Adrenal gland (tissue), 12 donors: ENCODE measurements around the gene MCM5. TPM values are rescaled to one million over a fixed set of nuclear protein-coding genes. Genes with fewer than 3 reads are reported as not detected.

Source experiments
- DNase-seq, 7 donors: peaks; one replicate each; pipeline ENCODE4 v3.0.0-alpha.2; 2019 to 2020
- H3K27ac ChIP-seq, 5 donors: fragments of 200-600 bp; sonication (generic) in 4 of 5; 1 replicate in 3 of 5; 2 replicates in 2 of 5; pipeline versions ENCODE4 v1.5.1 to v1.8.0; 2016 to 2020; ENCODE audit warnings: mild to moderate bottlenecking in 1 of 5
- H3K27me3 ChIP-seq: fragments of 200-600 bp; 2 replicates; pipeline ENCODE4 v1.8.0; 2021
- H3K36me3 ChIP-seq, 2 donors: fragments of 200-600 bp; replicated peaks in 1 of 2; 1 replicate in 1 of 2; 2 replicates in 1 of 2; pipeline versions ENCODE4 v1.5.1 to v1.8.0; 2018 to 2022
- H3K4me1 ChIP-seq, 2 donors: fragments of 200-600 bp; replicated peaks in 1 of 2; 1 replicate in 1 of 2; 2 replicates in 1 of 2; pipeline versions ENCODE4 v1.5.1 to v1.8.0; 2018 to 2021
- H3K4me3 ChIP-seq, 4 donors: fragments of 200-600 bp; sonication (generic) in 3 of 4; one replicate each; pipeline ENCODE4 v1.5.1; 2016 to 2018
- H3K9me3 ChIP-seq, 3 donors: fragments of 200-600 bp; sonication (generic) in 1 of 3; replicated peaks in 1 of 3; 1 replicate in 2 of 3; 2 replicates in 1 of 3; pipeline versions ENCODE4 v1.5.1 to v1.8.0; 2016 to 2021
- POLR2A ChIP-seq, 2 donors: fragments of 450-650 bp; IDR thresholded peaks; one replicate each; pipeline ENCODE4 v1.6.1; 2017; ENCODE audit warnings: antibody characterized with exemption in 2 of 2, mild to moderate bottlenecking in 2 of 2, moderate library complexity in 1 of 2
- WGBS, 4 donors: extraction: QIAGEN DNeasy Blood & Tissue Kit in 2 of 4; methylation state at CpG; one replicate each; pipeline versions ENCODE4 v1.1.5 to v1.1.7; 2013 to 2017; 5-methylcytosine and 5-hydroxymethylcytosine counted together
- intact Hi-C, 2 donors: fragments of 100-400 bp; cut with DNase I; formaldehyde crosslinking; loops; one replicate each; pipeline versions ENCODE4 v1.14.1 to v1.15.0; 2022 to 2023
- polyA plus RNA-seq, 3 donors: library from polyadenylated mRNA; stranded (reverse); fragments of 200-250 nt in 2 of 3; fragments of 350-450 nt in 1 of 3; fragmentation: Illumina TruSeq in 1 of 3; extraction: RNeasy Lipid Tissue Mini Kit (QIAGEN cat#74804) in 1 of 3; gene quantifications; one replicate each; pipeline ENCODE4 v1.2.3, GENCODE V29; 2013 to 2014
- total RNA-seq, 9 donors: library from RNA; depleted of rRNA in 4 of 9; stranded (reverse); fragments of >200 nt in 4 of 9; fragments of 120-200 nt in 1 of 9; fragmentation: NEBNext Ultra II Directional in 1 of 9; extraction: Animal tissue kit (Norgen Biotek cat#: 25700) in 1 of 9; gene quantifications; one replicate each; pipeline versions ENCODE4 v1.1.0 to v1.2.4, GENCODE V29; 2013 to 2023
- TF ChIP-seq, protein P1 (sequence below), 6 experiments: fragments of 450-650 bp in 4 of 6; fragments of 200-600 bp in 2 of 6; sonication (generic) in 1 of 6; IDR thresholded peaks; 1 replicate in 5 of 6; 2 replicates in 1 of 6; pipeline versions ENCODE4 v1.5.1 to v1.8.0; 2016 to 2021; ENCODE audit warnings: antibody characterized with exemption in 6 of 6, mild to moderate bottlenecking in 2 of 6, moderate library complexity in 1 of 6
- donor health status: healthy with polysubstance abuse.
- donor health status: Bipolar disorder and iron deficiency.
- donor health status: DM: yes; HTN: yes; CAD: no.
- donor health status: DM: no; HTN: no; CAD: no.
- donor health status: DM: no; HTN: no; CAD: no.
- donor health status: DM: yes; HTN: yes; CAD: no.

MCM5 gene
- total and polyA plus RNA-seq, 12 donors, result 3.9 to 20.7 (median 14.6) TPM

DNA sequence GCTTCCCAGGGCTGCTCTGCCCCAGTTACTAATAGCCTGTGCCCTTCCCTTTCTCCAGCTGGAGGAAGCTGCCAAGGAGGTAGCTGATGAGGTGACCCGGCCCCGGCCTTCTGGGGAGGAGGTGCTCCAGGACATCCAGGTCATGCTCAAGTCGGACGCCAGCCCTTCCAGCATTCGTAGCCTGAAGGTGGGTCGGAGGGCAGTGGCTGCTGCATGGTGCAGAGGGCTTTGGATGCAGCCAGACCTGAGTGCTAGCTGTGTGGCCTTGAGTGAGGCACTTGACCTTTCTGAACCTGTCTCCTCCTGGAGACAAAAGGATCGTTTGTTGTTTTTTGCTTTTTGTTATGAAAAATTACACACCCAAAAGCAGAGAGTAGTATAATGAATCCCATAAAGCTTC is 3.4 kb downstream of the MCM5 start:
- 25 to 66% (median 60%) methylated on average over 2 to 7 of the region's 7 CpGs for WGBS, 4 donors
- no peak for DNase-seq
- H3K4me1 ChIP-seq, result peaks cover 3 to 7% of the 10 kb centered on the region in 2 donors
- no peaks in the 10 kb centered on the region for H3K27me3 ChIP-seq
- H3K36me3 ChIP-seq, result peaks cover 0 to 12% of the 10 kb centered on the region in 2 donors
- no peak overlapping the region for H3K4me3 ChIP-seq
- intact Hi-C loops, result no loop called here
- H3K9me3 ChIP-seq, result no peaks in the 10 kb centered on the region
- no peak for TF ChIP-seq POLR2A (IDR thresholded peaks at IDR 0.05)
- TF ChIP-seq, protein P1, sequence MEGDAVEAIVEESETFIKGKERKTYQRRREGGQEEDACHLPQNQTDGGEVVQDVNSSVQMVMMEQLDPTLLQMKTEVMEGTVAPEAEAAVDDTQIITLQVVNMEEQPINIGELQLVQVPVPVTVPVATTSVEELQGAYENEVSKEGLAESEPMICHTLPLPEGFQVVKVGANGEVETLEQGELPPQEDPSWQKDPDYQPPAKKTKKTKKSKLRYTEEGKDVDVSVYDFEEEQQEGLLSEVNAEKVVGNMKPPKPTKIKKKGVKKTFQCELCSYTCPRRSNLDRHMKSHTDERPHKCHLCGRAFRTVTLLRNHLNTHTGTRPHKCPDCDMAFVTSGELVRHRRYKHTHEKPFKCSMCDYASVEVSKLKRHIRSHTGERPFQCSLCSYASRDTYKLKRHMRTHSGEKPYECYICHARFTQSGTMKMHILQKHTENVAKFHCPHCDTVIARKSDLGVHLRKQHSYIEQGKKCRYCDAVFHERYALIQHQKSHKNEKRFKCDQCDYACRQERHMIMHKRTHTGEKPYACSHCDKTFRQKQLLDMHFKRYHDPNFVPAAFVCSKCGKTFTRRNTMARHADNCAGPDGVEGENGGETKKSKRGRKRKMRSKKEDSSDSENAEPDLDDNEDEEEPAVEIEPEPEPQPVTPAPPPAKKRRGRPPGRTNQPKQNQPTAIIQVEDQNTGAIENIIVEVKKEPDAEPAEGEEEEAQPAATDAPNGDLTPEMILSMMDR (IDR thresholded peaks at IDR 0.05), result no peak
- H3K27ac ChIP-seq, result no peak overlapping the region

DNA sequence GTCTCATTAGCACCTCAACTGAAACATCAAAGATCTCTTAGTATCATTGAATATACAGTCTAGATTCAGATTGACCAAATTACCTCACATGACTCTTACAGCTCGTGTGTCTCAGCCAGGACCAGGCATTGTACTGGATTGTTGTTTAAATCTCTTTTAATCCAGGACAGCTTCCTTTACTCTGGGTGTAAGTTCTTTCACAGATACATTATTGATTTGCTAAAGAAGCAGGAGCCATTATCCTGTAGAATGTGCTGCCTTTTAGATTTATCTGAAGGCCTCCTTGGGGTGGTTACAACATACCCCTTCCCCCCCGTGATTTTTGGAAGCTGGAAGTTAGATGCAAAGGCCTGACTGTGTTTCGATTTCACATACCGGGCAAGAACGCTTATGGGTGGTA is 4.2 kb downstream of the MCM5 start:
- H3K36me3 ChIP-seq, result peaks cover 0 to 20% of the 10 kb centered on the region in 2 donors
- intact Hi-C loops, result no loop called here
- WGBS, 4 donors, result 80 to 88% (median 84%) methylated on average over 5 of the region's 5 CpGs

DNA sequence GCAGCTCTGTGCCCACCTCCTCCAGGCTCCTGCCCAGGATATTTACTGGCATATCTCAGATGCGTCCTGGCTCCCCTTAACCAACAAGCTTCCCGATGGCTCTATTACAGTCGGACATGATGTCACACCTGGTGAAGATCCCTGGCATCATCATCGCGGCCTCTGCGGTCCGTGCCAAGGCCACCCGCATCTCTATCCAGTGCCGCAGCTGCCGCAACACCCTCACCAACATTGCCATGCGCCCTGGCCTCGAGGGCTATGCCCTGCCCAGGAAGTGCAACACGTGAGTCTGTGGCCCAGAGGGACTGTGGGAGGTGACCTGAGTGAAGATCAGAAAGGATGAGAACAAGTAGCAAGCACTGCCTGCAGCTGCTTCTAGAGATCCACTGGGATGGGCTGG is 6.5 kb downstream of the MCM5 start:
- no peak overlapping the region for H3K27ac ChIP-seq
- H3K4me1 ChIP-seq, result no peaks in the 10 kb centered on the region
- H3K9me3 ChIP-seq, result no peaks in the 10 kb centered on the region
- intact Hi-C loops, result no loop called here
- no peak for TF ChIP-seq POLR2A (IDR thresholded peaks at IDR 0.05)
- H3K4me3 ChIP-seq, result no peak overlapping the region
- DNase-seq, result no peak
- no peaks in the 10 kb centered on the region for H3K27me3 ChIP-seq
- 91 to 97% (median 92%) methylated on average over 10 to 13 of the region's 13 CpGs for WGBS, 4 donors
- H3K36me3 ChIP-seq, result peaks cover 0 to 25% of the 10 kb centered on the region in 2 donors

More for the DNA sequence above, 4.2 kb downstream of the MCM5 start:
- no peaks in the 10 kb centered on the region for H3K9me3 ChIP-seq
- H3K4me3 ChIP-seq, result no peak overlapping the region
- no peak for DNase-seq
- H3K27ac ChIP-seq, result no peak overlapping the region
- no peak for TF ChIP-seq POLR2A (IDR thresholded peaks at IDR 0.05)
- TF ChIP-seq, protein P1 (IDR thresholded peaks at IDR 0.05), result no peak
- peaks cover 3 to 7% of the 10 kb centered on the region in 2 donors for H3K4me1 ChIP-seq
- H3K27me3 ChIP-seq, result no peaks in the 10 kb centered on the region

DNA sequence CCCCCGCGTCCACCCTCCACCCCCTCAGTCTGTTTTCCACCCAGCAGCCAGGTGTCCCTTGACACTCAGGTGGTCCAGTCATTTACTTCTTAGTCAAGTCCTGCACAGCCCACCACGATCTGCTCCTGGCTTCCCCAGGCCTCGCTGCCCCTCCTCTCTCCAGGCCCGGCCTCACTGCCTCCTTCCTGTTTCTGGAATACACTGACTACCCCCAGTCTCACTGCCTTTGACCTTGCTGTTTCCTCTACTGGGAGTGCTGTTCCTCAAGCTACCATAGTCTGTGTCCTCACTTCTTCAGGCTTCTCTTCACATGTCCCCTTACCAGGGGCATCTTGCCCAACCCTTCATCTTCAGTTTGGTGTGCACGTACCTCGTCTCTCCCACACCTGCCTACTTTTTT is 7.4 kb downstream of the MCM5 start:
- Histone ChIP-seq H3K4me1 (no peaks in the 10 kb centered on the region), H3K36me3 (peaks cover 0 to 25% of the 10 kb centered on the region in 2 donors), H3K4me3 (no peak overlapping the region), H3K27me3 (no peaks in the 10 kb centered on the region), H3K9me3 (no peaks in the 10 kb centered on the region), H3K27ac (no peak overlapping the region)
- no peak for DNase-seq
- WGBS, 4 donors, result 68 to 83% (median 78%) methylated on average over 6 to 7 of the region's 7 CpGs
- intact Hi-C loops, result no loop called here
- TF ChIP-seq POLR2A (IDR thresholded peaks at IDR 0.05), result no peak
- TF ChIP-seq, protein P1 (IDR thresholded peaks at IDR 0.05), result no peak
